Stimulated activated CD4-positive, alpha-beta T cell treated with anti-CD3 and anti-CD28 coated beads, Interleukin-2, amount 100 ng/mL, for 48 hours (primary cell): ENCODE results near the gene SPPL2B.

Source experiments
- DNase-seq, 2 donors: peaks; one replicate each; pipeline ENCODE4 v3.0.0-alpha.2; 2020

The SPPL2B gene

GRCh38 chr19:2356036-2356646 is 27.7 kb downstream of the SPPL2B start:
- no peak for DNase-seq

DNA sequence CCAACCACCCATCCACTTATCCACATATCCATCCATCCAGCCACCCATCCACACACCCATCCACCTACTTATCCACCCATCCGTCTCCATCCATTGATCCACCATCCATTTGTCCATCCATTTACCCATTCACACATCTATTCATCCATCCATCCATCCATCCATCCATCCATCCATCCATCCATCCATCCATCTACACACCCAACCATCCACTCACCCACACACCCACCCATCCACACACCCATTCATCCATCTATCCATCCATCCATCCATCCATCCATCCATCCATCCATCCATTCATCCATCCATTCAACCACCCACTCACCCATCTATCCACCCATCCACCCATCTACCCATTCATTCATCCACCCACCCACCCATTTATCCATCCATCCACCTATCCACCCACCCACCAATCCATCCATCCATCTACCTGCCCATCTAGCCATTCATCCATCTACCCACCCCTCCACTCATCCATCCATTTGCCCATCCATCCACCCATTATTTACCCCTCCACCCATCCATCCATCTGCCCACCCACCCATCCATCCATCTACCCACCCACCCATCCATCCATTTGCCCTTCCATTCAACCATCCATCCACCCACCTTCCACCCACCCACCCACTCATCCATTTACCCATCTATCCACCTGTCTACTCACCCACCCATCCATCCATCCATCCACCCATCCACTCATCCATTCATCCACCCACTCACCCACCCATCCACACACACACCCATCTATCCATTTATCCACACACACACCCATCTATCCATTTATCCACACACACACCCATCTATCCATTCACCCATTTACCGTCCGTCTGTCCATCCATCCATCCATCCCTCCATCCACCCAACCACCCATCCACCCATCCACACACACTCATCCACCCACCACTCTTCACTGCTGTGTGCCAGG is 29.1 kb downstream of the SPPL2B start:
- DNase-seq: no peak

DNA sequence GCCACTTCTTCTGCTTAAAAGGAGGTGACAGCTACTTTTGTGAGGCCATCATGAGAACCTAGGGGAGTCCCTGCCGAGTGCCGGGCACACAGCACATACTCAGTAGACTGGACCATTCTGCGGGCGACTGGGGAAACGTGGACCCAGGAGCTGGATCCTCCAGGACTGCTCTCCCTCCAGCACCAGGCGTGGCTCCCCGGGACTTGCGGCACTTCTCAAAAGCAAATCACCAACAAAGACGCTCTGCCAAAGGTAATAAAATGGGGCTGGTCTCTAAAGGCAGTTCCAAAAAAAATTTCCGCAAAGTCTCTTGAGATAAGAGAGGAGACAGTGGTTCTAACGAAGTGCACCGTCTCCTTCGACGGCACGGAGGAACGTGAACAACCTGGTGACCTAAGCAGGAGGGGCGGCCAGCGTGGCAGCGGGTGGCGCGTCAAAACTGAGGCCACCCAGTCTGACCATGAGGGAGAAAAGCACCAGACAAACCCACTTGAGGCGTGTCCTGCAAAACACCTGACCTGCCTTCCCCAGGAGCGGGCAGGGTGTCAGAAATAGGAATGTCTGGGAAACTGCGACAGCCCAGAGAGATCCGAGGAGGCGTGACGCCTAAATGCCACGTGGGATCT is 30.2 kb downstream of the SPPL2B start:
- no peak for DNase-seq

- no peak for DNase-seq
These were observed 31.7 kb downstream of the SPPL2B start, which contains the start of gene TMPRSS9 for GRCh38 chr19:2359992-2360685. TSS of gene TMPRSS9 (plus strand) at chr19:2360265. CDS start at chr19:2389786, 29,521 bp downstream.

DNA sequence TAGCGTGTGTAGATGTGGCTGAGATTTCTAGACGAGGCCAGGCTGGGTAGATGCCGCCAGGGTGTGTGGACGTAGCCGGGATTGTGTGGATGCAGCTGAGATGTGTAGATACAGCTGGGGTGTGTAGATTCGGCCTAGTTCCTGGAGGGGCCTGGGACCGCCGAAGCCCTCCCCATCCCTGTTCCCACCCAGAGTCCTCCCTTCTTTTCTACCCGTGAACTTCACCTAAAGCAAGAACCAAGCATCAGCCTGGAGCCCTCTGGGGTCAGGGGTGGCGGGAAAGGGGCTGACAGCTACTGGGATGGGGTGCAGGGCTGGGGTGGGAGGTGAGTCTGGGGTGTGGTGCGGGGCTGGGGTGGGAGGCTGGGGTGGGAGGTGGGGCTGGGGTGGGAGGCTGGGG is 32.3 kb downstream of the SPPL2B start:
- DNase-seq: no peak

DNA sequence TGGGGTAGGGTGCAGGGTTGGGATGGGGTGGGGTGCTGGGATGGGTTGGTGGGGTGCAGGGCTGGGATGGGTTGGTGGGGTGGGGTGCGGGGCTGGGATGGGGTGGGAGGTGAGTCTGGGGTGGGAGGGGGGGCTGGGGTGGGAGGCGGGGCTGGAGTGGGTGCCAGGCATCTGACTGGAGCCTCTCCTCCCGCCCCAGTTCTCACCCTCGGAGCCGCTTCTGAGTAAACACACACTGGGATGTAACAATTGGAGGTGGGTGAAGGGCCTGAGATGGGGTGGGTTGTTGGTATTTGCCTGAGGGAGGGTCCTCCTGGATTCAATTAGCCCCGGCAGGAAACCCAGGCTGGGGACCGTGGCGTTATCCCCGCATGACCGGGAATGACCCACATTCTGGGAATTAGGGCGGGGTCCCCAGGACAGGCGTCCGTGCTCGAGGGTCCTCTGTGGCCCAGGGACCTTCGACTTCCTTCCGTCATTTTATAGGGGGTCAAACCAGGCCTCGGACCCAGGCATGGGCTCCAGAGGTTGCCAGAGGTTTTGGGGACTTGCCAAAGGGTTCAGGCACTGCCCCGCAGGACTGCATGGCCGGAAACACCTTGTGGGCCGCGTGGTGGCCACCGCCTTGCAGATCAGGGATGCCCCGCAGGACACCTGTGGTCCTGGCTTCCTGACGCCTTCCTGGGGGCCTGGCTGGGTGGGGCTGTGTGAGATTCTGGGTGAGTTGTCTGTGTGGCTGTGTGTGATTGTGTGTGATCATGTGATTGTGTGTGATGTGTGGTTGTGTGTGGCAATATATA is 33.0 kb downstream of the SPPL2B start:
- DNase-seq: no peak

- DNase-seq: no peak
These were observed 33.8 kb downstream of the SPPL2B start for GRCh38 chr19:2362046-2362969.

DNA sequence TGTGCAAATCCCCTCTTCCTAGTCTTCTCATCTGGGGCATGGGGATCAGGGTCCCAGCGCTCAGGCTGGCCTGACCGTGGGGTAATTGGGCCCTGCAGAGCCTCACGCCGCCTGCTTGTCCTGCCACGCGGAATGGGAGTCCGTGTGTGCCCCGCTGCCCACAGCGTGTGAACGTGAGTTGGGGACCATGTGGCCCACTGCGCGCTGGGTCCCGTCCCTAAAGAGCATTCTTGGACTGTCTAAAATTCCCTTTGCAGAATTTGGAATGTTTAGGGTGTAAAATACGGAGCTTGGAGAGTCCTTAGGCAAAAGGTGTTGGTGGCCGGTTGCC is 34.5 kb downstream of the SPPL2B start:
- no peak for DNase-seq

GRCh38 chr19:2363419-2363818 is 34.9 kb downstream of the SPPL2B start:
- DNase-seq: no peak

GRCh38 chr19:2365201-2365970 is 36.9 kb downstream of the SPPL2B start:
- no peak for DNase-seq

- no peak for DNase-seq
These were observed 43.2 kb downstream of the SPPL2B start for GRCh38 chr19:2371656-2372055.

- no peak for DNase-seq
These were observed 43.7 kb downstream of the SPPL2B start for GRCh38 chr19:2372076-2372612.

DNA sequence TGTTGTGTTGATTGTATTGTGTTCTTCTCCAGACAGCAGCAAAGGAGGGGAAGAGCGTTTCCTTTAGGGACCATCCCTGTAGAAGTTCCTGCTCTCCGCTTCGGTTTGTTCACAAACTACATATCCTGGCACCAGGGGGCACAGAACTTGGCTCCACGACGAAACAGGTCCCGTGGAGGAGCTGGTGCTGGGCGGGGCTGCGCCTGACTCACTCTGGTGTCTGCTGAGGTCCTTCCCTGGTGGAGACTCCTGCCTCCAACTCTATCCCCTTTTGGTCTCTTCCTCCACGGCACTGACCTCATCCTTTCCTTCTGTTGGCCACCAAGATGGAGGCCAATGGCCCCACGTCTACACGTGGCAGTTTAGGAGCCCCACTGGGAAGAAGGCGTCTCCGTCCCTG is 46.3 kb downstream of the SPPL2B start:
- no peak for DNase-seq

DNA sequence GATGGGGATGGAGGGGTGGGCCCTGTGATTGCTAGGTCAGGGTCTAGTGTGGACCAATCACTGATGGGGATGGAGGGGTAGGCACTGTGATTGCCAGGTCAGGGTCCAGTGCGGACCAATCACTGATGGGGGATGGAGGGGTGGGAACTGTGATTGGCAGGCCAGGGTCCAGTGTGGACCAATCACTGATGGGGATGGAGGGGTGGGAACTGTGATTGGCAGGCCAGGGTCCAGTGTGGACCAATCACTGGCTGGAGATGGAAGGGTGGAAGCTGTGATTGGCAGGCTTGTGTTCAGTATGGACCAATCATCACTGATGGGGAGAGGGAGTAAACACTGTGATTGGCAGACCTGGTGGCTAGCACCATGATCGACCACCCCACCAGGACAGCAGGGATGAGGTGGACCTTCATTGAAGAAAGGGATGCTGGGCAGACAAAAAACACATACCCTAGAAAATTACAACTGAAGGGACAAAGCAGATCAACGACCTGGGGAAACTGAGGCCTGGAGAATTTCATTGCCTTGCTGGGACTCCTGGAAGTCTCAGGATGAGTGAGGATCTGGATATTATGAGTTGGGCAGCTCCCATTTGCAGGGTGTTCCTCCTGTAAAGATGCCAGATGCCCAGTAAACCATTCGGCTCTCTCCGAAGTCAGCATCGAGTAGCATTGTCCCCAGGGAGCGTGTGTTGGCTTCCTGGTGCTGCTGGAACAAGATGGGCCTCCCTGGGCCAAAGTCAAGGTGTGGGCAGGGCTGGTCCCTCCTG is 47.1 kb downstream of the SPPL2B start:
- DNase-seq: no peak

GRCh38 chr19:2376784-2377519 is 48.5 kb downstream of the SPPL2B start:
- no peak for DNase-seq

DNA sequence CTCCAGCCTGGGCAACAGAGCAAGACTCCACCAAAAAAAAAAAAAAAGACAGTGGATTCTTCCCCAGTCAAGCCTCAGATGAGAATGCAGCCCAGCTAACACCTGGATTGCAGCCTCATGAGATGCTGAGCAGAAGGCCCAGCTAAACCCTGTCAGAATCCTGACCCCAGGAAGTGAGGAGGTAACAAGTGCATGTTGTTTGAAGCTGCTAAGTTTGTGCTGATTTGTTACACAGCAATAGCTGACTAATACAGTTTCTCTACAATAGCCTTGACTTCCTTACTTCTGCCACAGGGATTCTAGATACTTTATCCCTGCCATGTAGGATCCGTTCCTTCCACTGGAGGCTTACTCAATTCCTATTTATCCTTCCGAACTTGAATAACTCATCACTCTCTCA is 52.1 kb downstream of the SPPL2B start:
- no peak for DNase-seq

- no peak for DNase-seq
These were observed 52.8 kb downstream of the SPPL2B start for GRCh38 chr19:2381148-2381820.
